ENCODE data around the gene TUT1. TPM values are rescaled to one million over a fixed set of nuclear protein-coding genes. Genes with fewer than 3 reads are reported as not detected.
A peak's percentile ranks its signal among the peaks of the same experiment; 100 is the strongest.

Gene TUT1
- total and polyA plus RNA-seq, 2 experiments from 2014 or later: 12.8 to 22.2 TPM

GRCh38 chr11:62613291-62613778 is 22.0 kb upstream of the TUT1 start:
- Histone ChIP-seq H3K9me2 (ENCODE audit: insufficient read depth) (no peaks in the 10 kb centered on the region), H3K4me3 (peak overlapping the region; percentile 83), H3K27me3 (ENCODE audit: insufficient read depth) (peaks cover 11% of the 10 kb centered on the region; the same call in 1 of the 2 replicates), H3K4me1 (ENCODE audit: insufficient read depth) (peaks cover 8% of the 10 kb centered on the region; the same call in 1 of the 2 replicates), H3K4me2 (peak overlapping the region; percentile 73), H3K79me2 (replicated peaks; ENCODE audit: insufficient read depth) (no peaks in the 10 kb centered on the region), H3K36me3 (ENCODE audit: insufficient read depth) (no peaks in the 10 kb centered on the region), H4K20me1 (replicated peaks; ENCODE audit: insufficient read depth) (no peaks in the 10 kb centered on the region), H3F3A (replicated peaks; ENCODE audit: low read depth) (peaks cover 16% of the 10 kb centered on the region; the same call in 1 of the 2 replicates), H2AFZ (no peak overlapping the region), H3K27ac (ENCODE audit: low read depth) (peak overlapping the region; percentile 69; the same call in 1 of the 2 replicates)
- Mint-ChIP-seq H3K4me1 (peaks cover 32% of the 10 kb centered on the region), H3K36me3 (ENCODE audit: low read depth) (peaks cover 12% of the 10 kb centered on the region), H3K27ac (no peak overlapping the region), H3K27me3 (ENCODE audit: insufficient read depth, low read depth, poor library complexity) (peaks cover 26% of the 10 kb centered on the region), H3K9me3 (peaks cover 4% of the 10 kb centered on the region; the same call in 2 of the 3 replicates), H3K4me3 (peak overlapping the region; percentile 63)
- DNase-seq (ENCODE audit: low spot score): no peak
- no peak for ATAC-seq
- no peak for TF ChIP-seq NANOG (IDR thresholded peaks at IDR 0.05; ENCODE audit: borderline replicate concordance)
- TF ChIP-seq ZNF331 (CRISPR knock-in tag; IDR thresholded peaks at IDR 0.05; ENCODE audit: low read depth): no peak
- no peak for TF ChIP-seq EZH2phosphoT487 (IDR thresholded peaks at IDR 0.05; ENCODE audit: unreplicated experiment)
- TF ChIP-seq CREB1 (CRISPR knock-in tag; IDR thresholded peaks at IDR 0.05; ENCODE audit: low read depth): no peak
- no peak for TF ChIP-seq ZNF114 (CRISPR knock-in tag; IDR thresholded peaks at IDR 0.05)
- no peak for TF ChIP-seq CTCF (conservative IDR thresholded peaks at IDR 0.05; ENCODE audit: low read depth in 2 of 2)
- TF ChIP-seq REST (IDR thresholded peaks at IDR 0.05; ENCODE audit: unreplicated experiment): no peak
- TF ChIP-seq EZH2 (IDR thresholded peaks at IDR 0.05; ENCODE audit: low read depth, unreplicated experiment): no peak
- TF ChIP-seq ETS1 (IDR thresholded peaks at IDR 0.05): no peak
- no peak for TF ChIP-seq STAT1 (IDR thresholded peaks at IDR 0.05; ENCODE audit: unreplicated experiment)
- TF ChIP-seq ZNF462 (CRISPR knock-in tag; IDR thresholded peaks at IDR 0.05): no peak
- no peak for TF ChIP-seq JUNB (IDR thresholded peaks at IDR 0.05; ENCODE audit: unreplicated experiment)
- no peak for TF ChIP-seq POLR2AphosphoS5 (IDR thresholded peaks at IDR 0.05; ENCODE audit: low read depth)

Data from GM23338 (cell line).